TTC549 (cell line): ENCODE measurements around the gene ABI3BP.
A peak's percentile ranks its signal among the peaks of the same experiment; 100 is the strongest.

Experiments
- FAIRE-seq: peaks from 2 replicates; lab custom pipeline; 2012; peaks lifted over from hg19 to GRCh38; lab: Jason Lieb, UNC

Gene ABI3BP

GRCh38 chr3:100720426-100720825 is 272.8 kb downstream of the ABI3BP start:
- FAIRE-seq, result no peak

- no peak for FAIRE-seq
Measured at GRCh38 chr3:100719136-100719535, 274.1 kb downstream of the ABI3BP start.

- FAIRE-seq, result no peak
Measured at GRCh38 chr3:100717637-100718487, 275.4 kb downstream of the ABI3BP start.

- FAIRE-seq, result no peak
Measured at GRCh38 chr3:100717063-100717462, 276.2 kb downstream of the ABI3BP start.

GRCh38 chr3:100715176-100715575 is 278.0 kb downstream of the ABI3BP start:
- FAIRE-seq, result no peak

- no peak for FAIRE-seq
Measured at GRCh38 chr3:100710261-100710968, 282.8 kb downstream of the ABI3BP start.

- FAIRE-seq, result no peak
Measured at GRCh38 chr3:100709842-100710260, 283.4 kb downstream of the ABI3BP start.

- peak; percentile 95 for FAIRE-seq
Measured at GRCh38 chr3:100708989-100709841, 284.0 kb downstream of the ABI3BP start, which contains the start of gene TFG. Gene TFG, plus strand, starts transcription at chr3:100709494. Its CDS starts 4,192 bp downstream, at chr3:100713686.

GRCh38 chr3:100708644-100708988 is 284.6 kb downstream of the ABI3BP start:
- no peak for FAIRE-seq

- no peak for FAIRE-seq
Measured at GRCh38 chr3:100706365-100706764, 286.9 kb downstream of the ABI3BP start.

- FAIRE-seq, result no peak
Measured at GRCh38 chr3:100703865-100704264, 289.4 kb downstream of the ABI3BP start.

GRCh38 chr3:100702980-100703345 is 290.3 kb downstream of the ABI3BP start:
- no peak for FAIRE-seq

GRCh38 chr3:100702082-100702979 is 290.9 kb downstream of the ABI3BP start:
- FAIRE-seq, result no peak

GRCh38 chr3:100700708-100701107 is 292.5 kb downstream of the ABI3BP start:
- FAIRE-seq, result no peak
